Measurements from ENCODE around the gene DAND5. TPM values are rescaled to one million over a fixed set of nuclear protein-coding genes. Genes with fewer than 3 reads are reported as not detected.

Gene DAND5, protein sequence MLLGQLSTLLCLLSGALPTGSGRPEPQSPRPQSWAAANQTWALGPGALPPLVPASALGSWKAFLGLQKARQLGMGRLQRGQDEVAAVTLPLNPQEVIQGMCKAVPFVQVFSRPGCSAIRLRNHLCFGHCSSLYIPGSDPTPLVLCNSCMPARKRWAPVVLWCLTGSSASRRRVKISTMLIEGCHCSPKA
- under 1 TPM in 6 of 12 donors, not detected in 6; 0.12 to 0.23 (median 0.16) TPM for polyA plus RNA-seq (ENCODE audit: insufficient read length in 12 of 12)
- long read RNA-seq, donor 1: 0 reads
- long read RNA-seq, donor 2: 0 reads
- long read RNA-seq, donor 3: 0 reads
- long read RNA-seq, donor 4: 0 reads
- long read RNA-seq, donor 5: 0 reads
- long read RNA-seq, donor 6: 0 reads
- long read RNA-seq, donor 7: 0 reads
- long read RNA-seq, donor 8: 0 reads
- long read RNA-seq, donor 9, partial matches to known transcripts: 0 of 1 reads
- long read RNA-seq, donor 9, other reads (novel, unspliced or antisense): 0 of 1 reads
- long read RNA-seq, donor 10: 0 reads
- long read RNA-seq, donor 11: 0 reads

DNA sequence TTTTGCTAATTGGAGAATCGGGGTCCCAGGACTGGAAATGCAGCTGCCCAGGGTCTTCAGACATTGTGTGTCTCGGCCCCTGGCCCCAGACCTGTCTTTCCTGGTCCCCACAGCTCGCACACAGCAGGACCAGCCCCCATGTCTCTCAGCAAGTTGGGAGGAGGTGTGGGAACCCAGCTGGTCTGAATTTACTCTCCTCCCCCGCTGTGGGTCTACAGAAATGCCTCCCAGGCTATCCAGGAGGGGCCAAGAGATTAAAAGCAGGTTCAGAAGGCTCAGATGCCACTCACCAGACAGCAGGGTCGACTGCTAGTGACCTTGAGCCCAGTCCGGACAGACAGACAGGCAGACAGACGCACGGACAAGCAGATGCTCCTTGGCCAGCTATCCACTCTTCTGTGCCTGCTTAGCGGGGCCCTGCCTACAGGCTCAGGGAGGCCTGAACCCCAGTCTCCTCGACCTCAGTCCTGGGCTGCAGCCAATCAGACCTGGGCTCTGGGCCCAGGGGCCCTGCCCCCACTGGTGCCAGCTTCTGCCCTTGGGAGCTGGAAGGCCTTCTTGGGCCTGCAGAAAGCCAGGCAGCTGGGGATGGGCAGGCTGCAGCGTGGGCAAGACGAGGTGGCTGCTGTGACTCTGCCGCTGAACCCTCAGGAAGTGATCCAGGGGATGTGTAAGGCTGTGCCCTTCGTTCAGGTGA lies at the start of gene DAND5:
DAND5 (plus strand) TSS at position 285 of the 697 bp plus-strand sequence; CDS start at position 370, 85 bp downstream.
- no peak for DNase-seq

DNA sequence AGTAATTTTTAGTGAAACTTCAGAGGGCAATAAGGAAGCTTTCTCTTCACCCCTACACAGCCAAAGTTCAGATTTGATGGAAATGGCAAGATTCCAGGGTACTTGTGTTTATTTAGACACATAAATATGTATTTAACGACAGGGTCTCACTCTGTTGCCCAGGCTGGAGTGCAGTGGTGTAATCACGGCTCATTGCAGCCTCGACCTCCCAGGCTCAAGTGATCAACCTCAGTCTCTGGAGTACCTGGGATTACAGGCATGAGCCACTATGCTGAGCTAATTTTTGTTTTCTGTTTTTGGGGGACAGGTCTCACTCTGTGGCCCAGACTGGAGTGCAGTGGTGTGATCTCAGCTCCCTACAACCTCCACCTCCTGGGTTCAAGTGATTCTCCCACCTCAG lies 48.3 kb upstream of the DAND5 start:
- no peak for DNase-seq

DNA sequence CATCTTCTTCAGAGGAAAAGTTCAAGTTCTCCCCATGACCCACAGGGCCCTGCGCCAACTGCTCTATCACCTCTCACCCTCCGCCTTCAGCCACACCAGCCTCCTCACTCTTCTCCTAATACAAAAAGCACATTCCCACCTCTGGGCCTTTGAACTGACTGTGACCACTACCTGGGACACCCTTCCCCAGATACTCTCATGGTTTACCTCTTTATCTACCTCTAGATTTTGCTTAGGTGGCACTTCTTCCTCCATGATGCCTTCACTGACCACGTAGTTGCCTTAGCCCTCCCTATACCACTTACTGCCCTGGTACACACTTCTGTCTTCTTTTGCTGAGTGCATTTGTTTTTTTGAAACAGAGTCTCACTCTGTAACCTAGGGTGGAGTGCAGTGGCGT lies 46.4 kb upstream of the DAND5 start:
- DNase-seq: no peak

DNA sequence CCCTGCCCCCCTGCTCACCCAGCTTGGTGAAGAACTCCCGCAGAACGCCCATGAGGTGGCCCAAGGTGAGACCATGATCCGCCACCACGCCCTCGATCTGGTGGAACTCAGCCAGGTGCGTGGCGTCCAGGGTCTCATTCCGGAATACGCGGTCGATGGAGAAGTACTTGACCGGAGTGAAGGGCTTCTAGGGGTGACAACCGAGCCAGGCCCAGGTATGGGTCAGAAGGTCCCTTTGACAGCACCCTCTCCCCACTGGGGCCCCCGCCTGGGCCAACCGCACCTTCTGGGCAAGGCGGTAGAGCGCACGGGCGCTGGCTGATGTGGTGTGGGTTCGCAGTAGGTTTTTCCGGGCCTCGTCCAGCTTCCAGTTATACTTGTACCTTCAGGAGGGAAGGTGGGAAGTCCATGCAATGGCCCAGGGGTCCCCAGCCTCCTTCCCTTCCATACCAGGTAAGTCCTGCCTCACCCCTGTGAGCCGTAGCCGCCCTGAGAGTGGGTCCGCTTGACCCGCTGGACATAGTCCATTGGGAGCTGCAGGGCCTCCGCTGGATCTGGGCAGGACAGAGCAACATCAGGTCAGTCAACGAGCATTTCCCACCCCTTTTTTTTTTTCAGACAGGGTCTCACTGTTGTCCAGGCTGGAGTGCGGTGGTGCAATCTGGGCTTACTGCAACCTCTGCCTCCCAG lies 44.6 kb upstream of the DAND5 start:
- no peak for DNase-seq

DNA sequence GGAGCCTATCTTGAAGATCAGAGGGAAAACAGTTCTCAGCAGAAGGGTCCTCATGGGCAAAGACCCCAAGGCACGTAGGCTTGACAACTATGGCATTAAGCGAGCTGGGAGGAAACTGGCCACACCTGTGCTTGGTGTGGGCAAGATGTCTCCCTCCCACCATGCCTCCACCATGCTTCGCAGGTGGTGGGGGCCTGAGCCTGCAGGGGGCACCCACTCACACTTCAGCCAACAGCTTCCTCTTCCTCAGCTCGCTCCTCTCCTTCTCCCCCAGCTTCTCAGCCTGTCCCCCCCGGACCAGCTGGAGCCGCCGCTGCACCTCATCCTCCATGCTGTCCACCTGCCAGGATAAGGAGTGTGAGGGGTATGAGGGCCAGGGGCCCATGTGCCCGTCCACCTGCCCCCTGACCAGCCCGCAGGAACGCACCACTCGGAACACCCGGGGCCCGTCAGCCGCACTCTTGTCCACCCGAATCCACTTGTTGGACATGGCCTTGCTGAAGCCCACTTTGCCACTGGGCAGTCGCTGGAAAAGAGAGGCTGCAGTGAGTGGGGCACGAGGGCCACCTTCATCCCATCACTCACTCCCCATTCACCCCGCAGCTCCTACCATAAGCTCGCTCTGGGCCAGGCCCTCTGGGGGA lies 39.3 kb upstream of the DAND5 start:
- no peak for DNase-seq

DNA sequence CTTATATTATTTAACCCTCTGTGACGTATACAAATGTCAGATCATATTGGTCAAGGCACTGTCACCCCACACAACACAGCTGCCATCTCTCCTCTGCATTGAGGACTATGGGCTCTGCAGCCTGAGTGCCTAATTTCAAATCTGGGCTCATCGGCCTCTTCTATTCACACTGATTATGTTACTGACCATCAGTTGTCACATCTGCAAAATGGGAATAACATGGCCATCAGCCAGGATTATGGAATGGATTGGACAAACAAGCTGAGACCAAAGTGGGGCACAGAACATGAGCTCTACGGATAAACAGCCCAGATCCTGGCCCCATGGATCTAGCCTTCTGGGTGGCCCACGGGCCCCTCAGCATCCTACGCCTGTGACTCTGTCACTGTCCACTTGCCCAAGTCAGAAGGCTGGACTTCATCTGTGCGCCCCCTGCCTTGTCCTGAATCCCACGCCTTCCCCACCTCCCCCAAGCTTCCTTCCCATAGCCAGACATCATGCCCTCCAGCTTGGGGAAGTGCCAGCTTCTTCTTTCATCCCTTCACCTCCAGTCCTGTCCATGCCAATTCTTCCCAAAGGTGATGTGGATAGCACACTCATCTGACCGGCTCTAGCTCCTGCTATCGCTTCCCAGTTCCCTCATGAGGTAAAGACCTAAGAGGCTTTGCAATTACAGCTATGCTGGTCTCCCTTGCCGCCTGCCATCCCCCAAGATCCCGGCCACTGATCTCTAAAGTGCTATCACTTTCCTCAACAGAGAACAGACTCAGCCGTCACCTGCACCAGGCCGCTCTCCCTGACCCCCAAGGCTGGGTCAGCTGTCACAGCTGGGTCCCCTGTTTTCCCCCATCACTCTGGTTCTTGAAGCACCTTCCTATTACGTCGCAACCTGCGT lies 36.7 kb upstream of the DAND5 start:
- no peak for DNase-seq

DNA sequence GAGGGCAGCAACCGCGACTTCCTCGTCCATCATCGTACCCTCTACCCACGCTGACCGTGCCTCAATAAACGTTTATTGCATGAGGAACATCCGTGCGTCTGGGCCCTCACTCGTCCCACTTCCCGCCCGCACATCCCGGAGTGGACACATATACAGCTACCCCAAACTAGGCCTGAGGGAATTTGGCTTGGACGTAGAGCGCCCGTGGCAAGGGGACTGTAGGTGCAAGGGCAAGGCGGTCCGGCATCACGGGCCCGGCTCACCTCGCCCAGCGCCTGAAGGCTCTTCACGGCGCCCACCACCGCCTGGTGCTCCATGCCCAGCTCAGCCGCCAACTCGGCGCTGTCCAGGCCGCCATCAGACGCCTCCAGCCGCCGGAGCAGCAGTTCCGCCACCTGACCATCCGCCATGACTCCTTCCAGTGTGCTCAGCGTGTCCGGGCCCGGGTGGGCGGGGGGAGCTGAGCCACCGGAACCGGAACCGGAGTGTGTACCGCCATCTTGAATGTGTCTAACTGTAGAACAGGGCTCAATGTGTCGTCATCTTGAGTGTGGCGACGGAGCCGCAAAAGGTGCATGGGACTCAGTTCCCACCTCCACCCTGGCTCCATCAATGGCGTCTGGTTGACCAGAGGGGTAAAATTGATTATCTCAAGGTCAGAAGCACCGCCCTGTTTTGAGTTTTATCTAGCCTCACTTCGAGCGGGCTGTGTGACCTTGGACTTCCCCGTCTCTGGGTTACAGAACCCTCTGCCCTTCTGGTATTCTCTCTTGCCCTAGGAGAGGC lies 35.9 kb upstream of the DAND5 start, which contains the start of gene FARSA:
FARSA (minus strand) TSS at position 425 of the 786 bp plus-strand sequence; CDS start at position 410, 15 bp downstream.
- DNase-seq: peak; percentile 93

DNA sequence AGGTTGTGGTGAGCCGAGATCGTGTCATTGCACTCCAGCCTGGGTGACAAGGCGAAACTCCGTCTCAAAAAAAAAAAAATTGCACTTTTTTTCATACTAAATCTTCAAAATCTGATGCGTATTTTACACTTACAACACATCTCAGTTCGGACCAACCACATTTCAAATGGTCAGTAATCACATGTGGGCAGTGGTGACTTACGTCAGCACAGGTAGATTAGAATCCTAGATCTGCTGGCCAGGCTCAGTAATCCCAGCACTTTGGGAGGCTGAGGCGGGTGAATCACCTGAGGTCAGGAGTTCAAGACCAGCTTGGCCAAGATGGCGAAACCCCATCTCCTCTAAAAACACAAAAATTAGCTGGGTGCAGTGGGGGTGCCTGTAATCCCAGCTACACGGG lies 34.3 kb upstream of the DAND5 start:
- no peak for DNase-seq

DNA sequence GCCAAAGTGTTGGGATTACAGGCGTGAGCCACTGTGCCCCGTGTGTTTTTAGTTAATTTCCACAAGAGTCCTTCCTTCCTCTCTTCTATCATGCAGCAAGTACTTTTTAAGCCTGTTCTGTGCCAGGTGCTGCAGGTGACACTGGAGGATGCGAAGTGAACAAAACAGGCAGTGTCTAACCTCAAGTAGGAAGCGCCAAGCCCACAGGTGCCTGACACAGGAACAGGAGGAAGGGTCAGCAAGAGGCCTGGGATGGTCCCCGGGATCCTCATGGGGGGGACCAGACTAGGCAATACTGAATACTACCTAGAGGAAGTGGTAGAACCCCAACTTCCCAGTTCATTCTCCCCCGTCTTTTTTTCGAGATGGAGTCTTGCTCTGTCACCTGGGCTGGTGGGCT lies 32.8 kb upstream of the DAND5 start:
- no peak for DNase-seq

DNA sequence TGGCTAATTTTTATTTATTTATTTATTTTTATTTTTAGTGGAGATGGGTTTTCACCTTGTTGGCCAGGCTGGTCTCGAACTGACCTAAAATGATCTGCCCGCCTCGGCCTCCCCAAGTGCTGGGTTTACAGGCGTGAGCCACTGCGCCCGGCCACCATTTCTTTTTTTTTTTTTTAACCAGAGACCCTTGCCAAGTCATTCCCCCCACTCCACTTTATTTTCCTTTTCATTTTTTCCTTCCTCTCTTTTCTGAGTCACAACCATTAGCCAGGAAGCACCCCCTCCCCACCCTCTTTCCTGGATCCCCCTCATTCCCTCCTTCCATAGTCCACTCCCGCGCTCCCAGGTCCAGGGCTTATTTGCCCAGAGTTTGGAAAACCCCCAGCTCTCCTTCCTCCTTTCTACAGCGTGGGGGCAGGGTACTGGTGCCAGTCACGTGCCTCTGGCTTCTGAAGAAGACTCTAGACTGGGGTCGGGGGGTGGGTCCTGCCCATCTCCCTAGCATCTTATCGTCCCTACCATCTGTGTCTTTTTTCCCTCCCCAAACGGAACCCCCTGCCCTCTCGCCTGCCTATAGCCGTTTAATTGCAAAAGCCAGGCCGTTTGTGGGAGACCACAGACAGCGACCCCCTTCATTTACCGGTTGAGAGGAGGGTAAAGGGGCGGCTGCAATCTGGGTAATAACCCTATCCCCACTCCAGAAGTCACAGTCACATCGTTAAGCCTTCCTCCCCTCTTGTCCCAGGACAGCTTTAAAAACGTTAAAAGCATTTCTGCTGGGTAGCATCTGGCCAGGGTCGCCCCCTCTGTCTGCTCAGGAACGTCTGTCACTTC lies 32.1 kb upstream of the DAND5 start:
- no peak for DNase-seq

DNA sequence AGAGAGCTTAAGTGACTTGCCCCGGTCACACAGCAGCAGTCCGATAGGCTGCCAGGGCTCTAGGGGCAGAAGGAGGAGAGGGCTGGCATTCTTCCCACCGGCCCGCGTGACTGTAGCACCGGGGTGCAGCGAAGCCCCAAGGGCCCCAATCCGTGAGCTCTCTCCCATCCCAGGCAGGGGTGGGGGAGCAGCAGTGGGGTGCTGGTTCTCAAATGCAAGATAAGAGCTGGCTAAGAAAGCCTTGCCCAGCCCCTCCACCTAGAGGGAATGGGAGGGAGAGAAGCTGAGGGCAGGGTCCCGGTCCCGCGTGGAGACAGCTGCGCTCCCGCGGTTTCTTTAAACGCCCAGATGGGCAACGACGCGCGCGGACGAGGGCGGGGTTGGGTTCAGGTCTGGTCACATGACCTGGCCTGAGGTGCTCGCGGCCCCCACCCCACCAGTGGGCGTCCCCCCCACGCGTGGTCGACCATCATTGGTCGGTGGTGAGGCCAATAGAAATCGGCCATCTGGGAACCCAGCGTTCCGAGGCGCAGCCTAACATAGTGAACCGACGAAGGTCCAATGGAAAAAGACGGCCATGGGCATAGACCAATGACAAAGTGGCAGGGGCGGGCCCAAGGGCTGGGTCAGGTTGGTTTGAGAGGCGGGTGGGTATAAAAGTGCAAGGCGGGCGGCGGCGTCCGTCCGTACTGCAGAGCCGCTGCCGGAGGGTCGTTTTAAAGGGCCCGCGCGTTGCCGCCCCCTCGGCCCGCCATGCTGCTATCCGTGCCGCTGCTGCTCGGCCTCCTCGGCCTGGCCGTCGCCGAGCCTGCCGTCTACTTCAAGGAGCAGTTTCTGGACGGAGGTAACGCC lies 31.2 kb upstream of the DAND5 start, which contains the start of gene CALR:
CALR (plus strand) TSS at position 683 of the 852 bp plus-strand sequence; CDS start at position 754, 71 bp downstream.
- peak; percentile 99 for DNase-seq

DNA sequence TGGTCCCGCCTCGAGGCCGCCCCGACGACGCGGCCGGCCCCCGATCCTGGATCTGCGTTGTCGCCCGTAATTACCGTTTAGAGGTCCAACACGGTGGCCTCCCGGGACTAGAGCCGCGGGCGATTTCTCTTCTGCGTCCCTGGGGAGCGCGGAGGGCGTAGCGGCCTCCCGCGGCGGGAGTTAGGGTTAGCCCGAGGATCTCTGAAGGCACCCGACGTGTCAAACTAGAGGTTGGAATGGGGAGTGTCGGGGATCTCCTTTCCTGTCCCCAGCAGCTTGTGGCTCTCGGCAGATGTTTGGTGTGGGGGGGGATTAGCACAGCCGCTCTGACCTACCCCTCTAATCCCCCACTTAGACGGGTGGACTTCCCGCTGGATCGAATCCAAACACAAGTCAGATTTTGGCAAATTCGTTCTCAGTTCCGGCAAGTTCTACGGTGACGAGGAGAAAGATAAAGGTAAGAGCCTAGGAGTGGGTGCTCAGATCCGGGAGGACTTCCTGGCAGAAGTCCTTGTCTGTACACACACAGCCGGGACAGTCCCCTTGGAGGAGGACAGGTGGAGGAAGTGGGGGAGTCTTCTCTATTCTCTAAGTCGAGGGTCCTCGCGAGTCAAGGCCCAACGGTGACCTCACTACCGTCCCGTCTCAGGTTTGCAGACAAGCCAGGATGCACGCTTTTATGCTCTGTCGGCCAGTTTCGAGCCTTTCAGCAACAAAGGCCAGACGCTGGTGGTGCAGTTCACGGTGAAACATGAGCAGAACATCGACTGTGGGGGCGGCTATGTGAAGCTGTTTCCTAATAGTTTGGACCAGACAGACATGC lies 30.4 kb upstream of the DAND5 start:
- no peak for DNase-seq

DNA sequence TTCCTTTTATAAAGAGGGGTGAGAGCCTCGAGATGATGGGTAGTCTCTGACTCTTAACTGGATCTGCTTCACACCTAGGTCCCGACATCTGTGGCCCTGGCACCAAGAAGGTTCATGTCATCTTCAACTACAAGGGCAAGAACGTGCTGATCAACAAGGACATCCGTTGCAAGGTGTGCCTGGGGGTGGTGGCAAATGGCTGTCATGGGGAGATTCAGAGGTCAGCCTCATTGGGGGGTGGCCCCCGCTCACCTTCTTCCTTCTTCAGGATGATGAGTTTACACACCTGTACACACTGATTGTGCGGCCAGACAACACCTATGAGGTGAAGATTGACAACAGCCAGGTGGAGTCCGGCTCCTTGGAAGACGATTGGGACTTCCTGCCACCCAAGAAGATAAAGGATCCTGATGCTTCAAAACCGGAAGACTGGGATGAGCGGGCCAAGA lies 29.4 kb upstream of the DAND5 start:
- no peak for DNase-seq

DNA sequence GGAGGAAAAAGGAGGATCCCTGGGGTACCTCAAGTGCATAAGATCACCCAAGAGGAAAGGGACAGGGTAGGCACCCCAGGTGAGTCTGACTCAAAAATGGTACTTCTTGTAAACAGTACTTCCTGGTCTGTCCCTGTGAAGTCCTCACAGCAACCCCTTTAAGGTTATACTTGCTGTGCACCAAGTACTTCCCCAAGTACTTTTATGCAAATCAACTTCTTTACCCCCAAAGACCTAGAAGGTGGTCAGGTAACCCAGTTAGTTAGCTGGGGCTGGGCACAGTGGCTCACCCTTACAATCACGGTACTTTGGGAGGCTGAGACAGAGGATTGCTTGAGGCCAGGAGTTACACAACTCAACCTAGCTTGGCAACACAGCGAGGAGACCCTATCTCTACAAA lies 28.5 kb upstream of the DAND5 start:
- DNase-seq: no peak

DNA sequence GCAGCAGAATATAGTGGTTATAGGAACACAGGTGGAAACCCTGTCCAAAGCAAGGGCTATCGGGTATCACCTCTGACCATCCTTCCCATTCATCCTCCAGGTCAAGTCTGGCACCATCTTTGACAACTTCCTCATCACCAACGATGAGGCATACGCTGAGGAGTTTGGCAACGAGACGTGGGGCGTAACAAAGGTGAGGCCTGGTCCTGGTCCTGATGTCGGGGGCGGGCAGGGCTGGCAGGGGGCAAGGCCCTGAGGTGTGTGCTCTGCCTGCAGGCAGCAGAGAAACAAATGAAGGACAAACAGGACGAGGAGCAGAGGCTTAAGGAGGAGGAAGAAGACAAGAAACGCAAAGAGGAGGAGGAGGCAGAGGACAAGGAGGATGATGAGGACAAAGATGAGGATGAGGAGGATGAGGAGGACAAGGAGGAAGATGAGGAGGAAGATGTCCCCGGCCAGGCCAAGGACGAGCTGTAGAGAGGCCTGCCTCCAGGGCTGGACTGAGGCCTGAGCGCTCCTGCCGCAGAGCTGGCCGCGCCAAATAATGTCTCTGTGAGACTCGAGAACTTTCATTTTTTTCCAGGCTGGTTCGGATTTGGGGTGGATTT lies 25.8 kb upstream of the DAND5 start:
- no peak for DNase-seq

DNA sequence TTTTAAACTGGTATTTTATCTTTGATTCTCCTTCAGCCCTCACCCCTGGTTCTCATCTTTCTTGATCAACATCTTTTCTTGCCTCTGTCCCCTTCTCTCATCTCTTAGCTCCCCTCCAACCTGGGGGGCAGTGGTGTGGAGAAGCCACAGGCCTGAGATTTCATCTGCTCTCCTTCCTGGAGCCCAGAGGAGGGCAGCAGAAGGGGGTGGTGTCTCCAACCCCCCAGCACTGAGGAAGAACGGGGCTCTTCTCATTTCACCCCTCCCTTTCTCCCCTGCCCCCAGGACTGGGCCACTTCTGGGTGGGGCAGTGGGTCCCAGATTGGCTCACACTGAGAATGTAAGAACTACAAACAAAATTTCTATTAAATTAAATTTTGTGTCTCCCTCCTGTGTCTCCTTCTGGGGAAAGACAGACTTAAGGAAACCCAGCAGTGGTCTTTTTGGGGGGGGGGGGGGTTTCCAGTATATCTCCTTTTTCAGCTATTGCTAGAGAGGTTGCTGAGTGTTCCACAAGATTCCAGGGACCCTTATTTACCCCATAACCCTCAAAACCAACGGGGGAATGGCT lies 25.2 kb upstream of the DAND5 start:
- no peak for DNase-seq
